ENCODE data around the gene AHCY. TPM values are rescaled to one million over a fixed set of nuclear protein-coding genes. Genes with fewer than 3 reads are reported as not detected.
"Not testable (repeated sequence)": the region's sequence is repeated elsewhere in the genome, so short reads cannot be mapped to it uniquely, and the experiment has no call there.

AHCY gene
- total RNA-seq, 1 donor from 2014 or later = 95.6 TPM

DNA sequence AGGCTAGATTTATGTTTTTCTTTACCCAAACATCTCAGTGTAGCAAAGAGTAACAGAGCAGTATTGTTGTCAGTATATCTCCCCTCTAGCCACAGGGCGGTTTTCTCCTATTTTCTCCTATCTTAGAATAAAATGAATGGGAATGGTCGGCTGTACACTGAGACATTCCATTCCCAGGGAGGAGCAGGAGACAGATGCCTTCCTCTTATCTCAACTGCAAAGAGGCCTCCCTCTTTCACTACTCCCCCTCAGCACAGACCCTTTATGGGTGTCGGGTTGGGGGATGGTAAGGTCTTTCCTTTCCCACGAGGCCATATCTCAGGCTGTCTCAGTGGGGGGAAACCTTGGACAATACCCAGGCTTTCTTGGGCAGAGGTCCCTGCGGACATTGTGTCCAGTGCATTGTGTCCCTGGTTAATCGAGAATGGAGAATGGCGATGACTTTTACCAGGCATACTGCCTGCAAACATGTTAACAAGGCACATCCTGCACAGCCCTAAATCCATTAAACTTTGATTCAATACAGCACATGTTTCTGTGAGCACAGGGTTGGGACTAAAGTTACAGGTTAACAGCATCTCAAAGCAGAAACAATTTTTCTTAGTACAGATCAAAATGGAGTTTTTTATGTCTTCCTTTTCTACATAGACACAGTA is 50.6 kb downstream of the AHCY start:
- DNase-seq = not testable (repeated sequence)

DNA sequence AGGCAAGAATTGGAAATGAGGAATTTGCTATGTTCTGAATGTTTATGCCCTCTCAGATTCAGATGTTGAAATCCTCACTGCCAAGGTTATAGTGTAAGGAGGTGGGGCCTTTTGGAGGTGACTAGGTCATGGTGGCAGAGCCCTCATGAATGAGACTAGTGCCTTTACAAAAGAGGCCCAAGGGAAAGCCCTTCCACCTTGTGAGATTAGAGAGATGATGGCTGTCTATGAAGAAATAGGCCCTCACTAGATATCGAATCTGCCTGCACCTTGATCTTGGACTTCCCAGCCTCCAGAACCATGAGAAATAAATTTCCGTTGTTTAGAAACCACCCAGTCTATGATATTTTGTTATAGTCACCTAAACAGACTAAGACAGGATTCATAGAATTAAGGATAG is 51.5 kb downstream of the AHCY start:
- DNase-seq = no peak

DNA sequence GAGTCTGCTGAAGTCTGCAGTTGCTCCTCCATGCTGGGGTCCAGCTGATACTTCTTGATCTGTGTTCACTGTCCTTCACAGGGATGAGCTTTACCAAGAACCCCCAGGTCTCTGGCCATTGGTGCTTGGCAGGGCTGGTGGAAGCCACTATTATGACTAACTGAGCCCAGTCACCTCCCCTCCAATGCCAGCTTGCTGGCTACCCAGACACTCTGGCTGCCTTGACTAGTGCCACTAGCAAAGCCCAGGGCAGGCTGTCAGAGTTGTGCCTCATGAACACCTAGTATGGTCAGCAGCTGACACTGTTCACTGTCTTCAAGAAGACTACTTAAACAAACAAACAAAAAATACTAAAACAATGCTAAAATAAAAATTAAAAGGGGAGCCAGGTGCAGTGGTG is 53.1 kb downstream of the AHCY start:
- DNase-seq = no peak

DNA sequence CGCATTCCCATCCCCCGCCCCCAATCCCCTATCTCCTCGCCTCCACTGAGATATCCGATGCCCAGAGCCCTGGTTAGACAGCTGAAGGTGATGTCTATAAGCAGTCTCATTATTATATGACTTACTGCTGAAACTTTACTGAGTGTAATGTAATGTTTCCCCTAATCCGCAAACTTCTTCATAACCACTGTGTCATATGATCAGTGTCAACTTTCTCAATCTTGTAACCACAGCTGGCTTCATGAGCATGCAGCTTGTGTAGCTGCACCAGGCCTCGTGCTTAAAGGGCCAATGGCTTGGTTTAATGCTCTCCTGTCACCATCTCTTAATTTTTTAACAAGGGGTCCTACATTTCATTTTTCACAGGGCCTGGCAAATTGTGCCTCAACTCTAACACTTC is 53.9 kb downstream of the AHCY start:
- no peak for DNase-seq

DNA sequence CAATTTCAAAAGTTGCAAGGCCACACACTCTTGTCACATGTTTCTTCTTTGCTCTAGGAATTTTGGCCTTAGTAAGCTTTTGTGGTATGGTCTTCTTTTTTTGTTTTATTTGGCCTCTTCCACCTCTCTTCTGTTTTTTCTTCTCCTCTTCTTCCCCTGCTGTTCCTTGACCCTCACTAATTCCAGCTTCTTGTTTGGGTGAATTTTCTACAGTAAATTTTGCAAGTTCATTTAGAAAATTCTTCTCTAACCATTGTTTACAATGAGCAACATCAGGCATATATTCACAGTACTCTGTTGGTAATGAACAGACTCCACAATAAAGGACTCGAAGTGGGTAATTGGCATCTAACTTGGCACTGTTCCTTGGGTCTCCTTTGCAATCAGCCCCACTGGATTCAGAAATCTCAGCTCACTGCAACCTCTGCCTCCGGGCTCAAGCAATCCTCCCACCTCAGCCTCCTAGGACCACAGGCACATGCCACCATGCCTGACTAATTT is 57.0 kb downstream of the AHCY start:
- no peak for DNase-seq

DNA sequence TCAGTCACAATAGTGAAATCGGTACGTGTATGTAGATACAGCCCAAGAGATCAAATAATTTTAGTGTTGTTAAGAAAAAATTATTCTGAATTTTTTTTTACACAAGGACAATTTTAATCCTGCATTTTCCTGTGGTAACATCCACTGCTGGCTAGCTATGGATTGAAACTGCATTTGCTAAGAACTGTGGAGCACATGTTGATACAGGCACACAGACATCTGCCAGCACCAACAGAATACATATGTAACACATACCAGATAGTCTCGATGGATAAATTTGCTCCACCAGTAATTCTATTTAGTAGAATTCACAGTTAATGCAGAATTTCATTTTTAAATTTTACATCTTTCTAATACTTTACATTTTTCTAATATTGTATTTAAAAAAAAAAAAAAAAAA is 59.8 kb downstream of the AHCY start:
- no peak for DNase-seq

DNA sequence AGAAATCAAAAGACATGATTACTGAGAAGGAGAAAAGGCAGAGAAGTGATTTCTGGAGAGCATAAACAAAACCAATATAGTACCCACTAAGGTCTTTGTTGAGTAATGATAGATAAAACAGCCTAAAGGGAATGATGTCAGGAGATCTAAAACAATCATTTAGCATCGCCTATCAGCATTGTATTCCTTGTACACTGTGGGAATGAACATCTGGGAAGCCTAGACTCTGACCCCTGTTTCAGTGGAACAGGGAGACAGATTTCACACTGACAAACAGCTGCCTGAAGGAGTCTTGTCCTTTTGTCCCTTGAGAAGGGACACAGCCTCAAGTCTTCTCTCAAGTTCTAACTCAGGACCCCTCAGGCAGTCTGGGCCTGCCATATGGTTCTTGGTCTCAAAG is 60.3 kb downstream of the AHCY start:
- no peak for DNase-seq

DNA sequence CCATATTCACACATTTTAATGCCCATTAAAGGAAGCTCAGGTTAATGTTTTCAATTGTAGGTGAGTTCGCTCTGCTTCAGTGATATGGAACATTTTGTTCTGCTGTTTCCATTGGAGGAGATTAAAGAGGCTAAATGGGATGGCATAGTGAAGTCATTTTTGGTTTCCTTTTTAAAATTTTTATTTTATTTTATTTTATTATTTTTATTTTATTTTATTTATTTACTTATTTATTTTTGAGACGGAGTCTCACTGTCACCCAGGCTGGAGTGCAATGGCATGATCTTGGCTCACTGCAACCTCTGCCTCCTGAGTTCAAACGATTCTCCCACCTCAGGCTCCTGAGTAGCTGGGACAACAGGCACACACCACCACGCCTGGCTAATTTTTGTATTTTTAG is 61.1 kb downstream of the AHCY start:
- DNase-seq = not testable (repeated sequence)

DNA sequence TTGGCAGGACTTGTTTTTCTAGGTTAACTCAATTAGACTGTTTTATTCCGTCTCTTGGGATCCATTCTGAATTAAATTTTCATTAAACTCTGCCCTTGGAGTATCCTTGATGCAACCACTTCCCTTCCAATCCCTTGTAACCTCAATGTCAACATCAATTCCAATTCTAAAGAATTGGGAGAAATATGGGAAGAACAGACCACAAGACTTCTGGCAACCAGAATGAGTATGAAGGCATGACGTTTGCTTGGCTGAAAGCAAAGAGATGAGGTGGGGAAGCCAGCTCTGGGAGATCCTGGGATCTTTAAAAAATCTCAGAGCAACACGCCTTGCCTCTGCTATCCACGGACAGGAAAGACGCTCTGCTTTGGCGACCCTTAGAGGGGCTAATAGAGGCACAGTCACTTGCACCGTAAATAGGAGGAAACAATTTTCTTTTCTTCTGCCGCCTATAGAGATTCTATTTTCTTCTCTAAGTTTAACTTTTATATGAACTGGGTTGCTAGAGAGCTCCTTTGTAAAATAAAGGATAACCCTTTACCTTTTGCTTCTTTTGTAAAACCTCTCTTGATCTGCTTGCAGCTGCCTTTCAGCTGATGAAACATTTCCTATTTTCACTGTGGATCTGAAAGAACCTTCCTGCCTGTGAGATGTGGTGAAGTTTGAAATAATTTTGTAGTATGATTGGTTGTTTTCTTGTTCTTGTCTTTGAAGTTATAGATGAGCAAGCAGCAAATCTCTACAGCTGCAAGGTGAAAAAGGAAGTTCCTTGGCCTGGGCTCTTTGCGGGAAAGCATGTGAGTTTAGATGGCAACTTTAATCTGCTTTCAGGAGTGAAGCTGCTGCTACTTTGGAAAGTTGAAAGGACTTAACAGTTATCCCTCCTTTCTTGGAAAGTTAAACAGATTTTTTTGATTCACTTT is 62.2 kb downstream of the AHCY start, which contains the start of gene ASIP:
Gene ASIP, plus strand, starts transcription at position 731 of the 923 bp plus-strand sequence. CDS start 18,952 bp downstream, outside the sequence.
- DNase-seq = no peak

DNA sequence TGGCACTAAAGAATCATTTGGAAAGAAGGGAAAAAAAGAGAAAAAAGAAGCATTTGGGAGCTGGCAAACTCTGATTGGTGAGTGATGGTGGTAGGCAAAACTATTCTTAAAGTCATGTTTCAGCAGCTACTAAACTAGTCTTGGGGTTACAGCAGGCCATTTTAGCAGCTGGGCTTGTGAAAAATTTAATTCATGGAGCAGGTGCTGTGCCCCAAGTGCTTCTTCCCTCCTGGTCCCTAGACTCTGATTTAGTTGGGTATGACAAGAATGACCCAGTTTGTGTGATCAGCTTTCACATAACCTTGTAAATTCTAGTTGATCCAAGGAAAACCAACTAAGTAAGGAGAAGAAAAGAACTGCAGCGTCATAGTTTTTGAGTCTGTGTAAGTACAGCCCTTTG is 63.0 kb downstream of the AHCY start:
- no peak for DNase-seq

DNA sequence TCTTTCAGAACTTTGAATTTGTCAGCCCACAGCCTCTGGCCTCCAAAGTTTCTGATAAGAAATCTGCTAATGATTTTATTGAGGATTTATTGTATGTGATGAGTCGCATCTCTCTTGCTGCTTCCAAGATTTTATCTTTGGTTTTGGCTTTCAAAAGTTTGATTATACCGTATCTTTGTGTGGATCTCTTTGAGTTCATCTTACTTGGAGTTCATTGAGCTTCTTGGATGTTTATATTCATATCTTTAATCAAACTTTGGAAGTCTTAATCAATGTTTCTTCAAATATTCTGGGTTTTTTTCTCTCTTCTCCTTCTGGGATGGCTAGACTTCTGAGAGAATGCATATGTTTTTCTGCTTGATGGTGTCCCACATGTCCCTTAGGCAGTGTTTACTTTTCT is 65.2 kb downstream of the AHCY start:
- DNase-seq = no peak

DNA sequence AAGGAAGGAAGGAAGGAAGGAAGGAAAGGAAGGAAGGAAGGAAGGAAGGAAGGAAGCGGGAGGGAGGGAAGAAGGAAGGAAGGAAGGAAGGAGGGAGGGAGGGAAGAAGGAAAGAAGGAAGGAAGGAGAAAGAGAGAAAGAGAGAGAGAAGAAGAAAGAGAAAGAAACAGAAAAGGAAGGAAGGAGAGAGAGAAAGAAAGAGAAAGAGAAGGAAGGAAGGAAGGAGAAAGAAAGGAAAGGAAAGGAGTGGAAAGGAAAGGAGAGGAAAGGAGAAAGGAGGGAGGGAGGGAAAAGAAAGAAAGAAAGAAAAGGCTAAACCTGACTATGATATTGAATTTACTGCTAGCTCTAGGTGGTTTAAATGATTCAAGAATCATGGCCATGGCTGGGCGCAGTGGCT is 67.3 kb downstream of the AHCY start:
- no peak for DNase-seq

DNA sequence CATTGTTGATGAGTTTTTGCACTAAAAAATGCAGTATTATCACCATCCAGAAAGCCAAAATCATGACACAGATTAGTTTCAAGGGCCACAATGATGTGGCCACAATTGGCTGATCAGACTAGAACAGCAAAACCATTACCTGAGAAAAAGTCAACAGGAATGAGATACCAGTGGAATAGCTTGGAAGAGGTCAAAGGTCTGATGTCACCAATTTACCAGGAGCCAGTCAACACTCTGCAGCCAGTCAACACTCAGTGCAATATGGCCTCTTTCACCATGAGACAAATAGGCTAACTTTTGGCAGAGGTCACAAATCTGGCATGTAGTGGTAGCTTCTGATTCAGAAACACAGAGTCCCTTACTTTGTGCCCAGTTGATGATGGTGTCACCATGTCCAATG is 69.5 kb downstream of the AHCY start:
- DNase-seq = no peak

DNA sequence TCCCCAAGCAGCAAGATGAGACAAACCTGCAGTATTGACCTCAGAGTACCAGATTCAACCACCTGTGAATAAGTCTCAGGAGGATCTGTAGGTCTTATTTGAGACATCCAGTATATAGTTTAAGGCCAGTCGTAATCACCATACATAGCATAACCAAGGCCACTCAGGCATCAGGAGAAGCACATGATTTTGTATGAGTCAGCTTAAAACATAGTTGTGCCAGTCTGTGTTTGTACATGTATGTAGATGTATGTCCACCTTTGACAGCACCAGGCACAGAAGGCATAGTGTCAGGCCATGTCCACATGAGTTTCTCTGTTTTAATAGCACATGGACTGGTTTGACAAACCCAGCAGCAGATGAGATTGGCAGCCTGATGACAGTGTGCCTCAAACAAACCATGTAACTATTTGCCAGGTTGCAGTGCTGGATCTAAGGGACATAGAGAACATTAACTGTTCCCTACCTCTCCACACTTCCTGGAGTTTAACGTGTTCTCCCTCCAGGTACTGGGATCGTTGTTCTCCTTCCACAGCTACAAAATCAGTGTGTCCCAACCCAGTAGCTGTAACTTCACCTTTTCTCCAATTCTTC is 70.6 kb downstream of the AHCY start:
- DNase-seq = no peak

DNA sequence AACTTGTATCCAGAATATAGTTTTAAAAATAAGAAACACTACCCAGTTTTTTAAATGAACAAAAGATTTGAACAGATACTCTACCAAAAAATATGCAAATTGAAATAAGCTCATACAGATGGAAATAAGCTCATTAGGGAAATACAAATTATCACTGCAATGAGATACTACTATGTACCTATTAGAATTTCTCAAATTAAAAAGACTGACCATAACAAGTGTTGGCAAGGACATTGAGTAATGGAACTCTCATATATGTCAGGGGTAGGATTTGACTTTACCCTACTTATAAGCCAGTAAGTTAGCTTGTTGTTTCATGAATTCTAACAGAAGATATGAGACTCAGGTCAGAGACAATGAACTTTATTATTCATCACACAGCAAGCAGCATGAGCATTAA is 71.5 kb downstream of the AHCY start:
- DNase-seq = no peak

Other genes with a start within 250 kb of the AHCY start
- 90.2 and 151 TPM in 2 replicates for gene EIF2S2, start 191.1 kb downstream of the AHCY start, total RNA-seq
- gene ASIP, start 61.9 kb downstream of the AHCY start, total RNA-seq = not detected in 2 replicates
- gene ITCH, start 59.9 kb upstream of the AHCY start, total RNA-seq = 70.3 and 81.1 TPM in 2 replicates
- gene DYNLRB1, start 213.1 kb upstream of the AHCY start, total RNA-seq = 29.6 and 36.9 TPM in 2 replicates